Activated CD8-positive, alpha-beta memory T cell treated with anti-CD3 and anti-CD28 coated beads, Interleukin-2, amount 50 U/mL, for 4 hours (primary cell): ENCODE data around the gene PHACTR4.
"Not testable (repeated sequence)": the region's sequence is repeated elsewhere in the genome, so short reads cannot be mapped to it uniquely, and the experiment has no call there.

ENCODE experiments used
- DNase-seq: peaks from one replicate; pipeline ENCODE4 v3.0.0-alpha.2; 2020

PHACTR4 gene

GRCh38 chr1:28373450-28373849 is 3.9 kb downstream of the PHACTR4 start:
- DNase-seq: not testable (repeated sequence)

GRCh38 chr1:28374297-28374696 is 4.8 kb downstream of the PHACTR4 start:
- DNase-seq: no peak

- not testable (repeated sequence) for DNase-seq
Observed at GRCh38 chr1:28375598-28375997, 6.1 kb downstream of the PHACTR4 start.

- not testable (repeated sequence) for DNase-seq
Observed at GRCh38 chr1:28376195-28376594, 6.7 kb downstream of the PHACTR4 start.

- DNase-seq: no peak
Observed at GRCh38 chr1:28378906-28379305, 9.4 kb downstream of the PHACTR4 start.

- DNase-seq: no peak
Observed at GRCh38 chr1:28380394-28380793, 10.9 kb downstream of the PHACTR4 start.

- DNase-seq: not testable (repeated sequence)
Observed at GRCh38 chr1:28383785-28384184, 14.2 kb downstream of the PHACTR4 start.

GRCh38 chr1:28392027-28392652 is 22.6 kb downstream of the PHACTR4 start:
- no peak for DNase-seq

- no peak for DNase-seq
Observed at GRCh38 chr1:28394136-28394535, 24.6 kb downstream of the PHACTR4 start.

GRCh38 chr1:28395181-28395580 is 25.6 kb downstream of the PHACTR4 start:
- DNase-seq: no peak

- DNase-seq: no peak
Observed at GRCh38 chr1:28401760-28402159, 32.2 kb downstream of the PHACTR4 start.

GRCh38 chr1:28409090-28409489 is 39.5 kb downstream of the PHACTR4 start:
- no peak for DNase-seq

GRCh38 chr1:28411656-28412055 is 42.1 kb downstream of the PHACTR4 start:
- DNase-seq: no peak

- no peak for DNase-seq
Observed at GRCh38 chr1:28412731-28413130, 43.2 kb downstream of the PHACTR4 start.

GRCh38 chr1:28416509-28417194 is 47.1 kb downstream of the PHACTR4 start:
- no peak for DNase-seq

- DNase-seq: no peak
Observed at GRCh38 chr1:28417441-28417922, 47.9 kb downstream of the PHACTR4 start.

GRCh38 chr1:28417926-28418637 is 48.5 kb downstream of the PHACTR4 start:
- no peak for DNase-seq

- DNase-seq: no peak
Observed at GRCh38 chr1:28421744-28422143, 52.2 kb downstream of the PHACTR4 start.

GRCh38 chr1:28426831-28427230 is 57.3 kb downstream of the PHACTR4 start:
- DNase-seq: no peak

GRCh38 chr1:28428012-28428411 is 58.5 kb downstream of the PHACTR4 start:
- no peak for DNase-seq

- DNase-seq: no peak
Observed at GRCh38 chr1:28428990-28429520, 59.5 kb downstream of the PHACTR4 start.

- no peak for DNase-seq
Observed at GRCh38 chr1:28436211-28436769, 66.8 kb downstream of the PHACTR4 start.

GRCh38 chr1:28437264-28437923 is 67.9 kb downstream of the PHACTR4 start:
- no peak for DNase-seq
